HG03097 (cell line): ENCODE measurements around the gene PLEKHA3.

Source experiments
- ATAC-seq: cut with Tn5 transposase; IDR thresholded peaks from one replicate; pipeline ENCODE4 v1.9.1; 2021; ENCODE audit not compliant: unreplicated experiment, low FRiP score

PLEKHA3 gene

GRCh38 chr2:178478439-178479274, 1.6 kb upstream of the PLEKHA3 start, which contains the start of gene FKBP7:
Gene FKBP7, minus strand, starts transcription at chr2:178478600. Its CDS starts 101 bp downstream, at chr2:178478499.
- peak; percentile 46 for ATAC-seq

- ATAC-seq, result no peak
These were observed 1.0 kb upstream of the PLEKHA3 start for GRCh38 chr2:178479275-178479616.

GRCh38 chr2:178479758-178480226, 465 bp upstream of the PLEKHA3 start:
- no peak for ATAC-seq

GRCh38 chr2:178482437-178482836, 2.2 kb downstream of the PLEKHA3 start:
- no peak for ATAC-seq

- no peak for ATAC-seq
These were observed 4.2 kb downstream of the PLEKHA3 start for GRCh38 chr2:178484245-178485041.

- no peak for ATAC-seq
These were observed 5.1 kb downstream of the PLEKHA3 start for GRCh38 chr2:178485356-178485755.

- no peak for ATAC-seq
These were observed 11.4 kb downstream of the PLEKHA3 start for GRCh38 chr2:178491612-178492011.

- ATAC-seq, result no peak
These were observed 15.8 kb downstream of the PLEKHA3 start for GRCh38 chr2:178496049-178496448.

GRCh38 chr2:178498137-178498536, 17.9 kb downstream of the PLEKHA3 start:
- no peak for ATAC-seq

GRCh38 chr2:178499640-178500039, 19.4 kb downstream of the PLEKHA3 start:
- ATAC-seq, result no peak

- ATAC-seq, result no peak
These were observed 22.5 kb downstream of the PLEKHA3 start for GRCh38 chr2:178502751-178503150.

- no peak for ATAC-seq
These were observed 25.8 kb downstream of the PLEKHA3 start for GRCh38 chr2:178506101-178506500.

- no peak for ATAC-seq
These were observed 26.3 kb downstream of the PLEKHA3 start for GRCh38 chr2:178506524-178506923.

- no peak for ATAC-seq
These were observed 26.7 kb downstream of the PLEKHA3 start for GRCh38 chr2:178506949-178507348.

GRCh38 chr2:178508646-178509045, 28.4 kb downstream of the PLEKHA3 start:
- ATAC-seq, result no peak

- no peak for ATAC-seq
These were observed 30.1 kb downstream of the PLEKHA3 start for GRCh38 chr2:178510384-178510783.

- no peak for ATAC-seq
These were observed 32.2 kb downstream of the PLEKHA3 start for GRCh38 chr2:178512484-178512883.

GRCh38 chr2:178513876-178514275, 33.6 kb downstream of the PLEKHA3 start:
- ATAC-seq, result no peak

GRCh38 chr2:178514664-178515063, 34.4 kb downstream of the PLEKHA3 start:
- no peak for ATAC-seq

GRCh38 chr2:178517496-178517895, 37.2 kb downstream of the PLEKHA3 start:
- ATAC-seq, result no peak

- ATAC-seq, result no peak
These were observed 41.3 kb downstream of the PLEKHA3 start for GRCh38 chr2:178521304-178522150.
